ENCODE results near the gene OSBPL3.

The OSBPL3 gene

GRCh38 chr7:24952464-24952863, 27.5 kb downstream of the OSBPL3 start:
- no peak overlapping the region for H3K4me3 ChIP-seq
- H3K9me3 ChIP-seq (replicated peaks in 1 of 11): peaks cover 0 to 14% (median 5%) of the 10 kb centered on the region in 11 experiments; a peak in 6 of 22 replicates
- peaks cover 0 to 3% (median 0%) of the 10 kb centered on the region in 11 experiments; a peak in 1 of 22 replicates for H4K20me1 ChIP-seq

GRCh38 chr7:24951441-24951980, 28.5 kb downstream of the OSBPL3 start:
- no peak for TF ChIP-seq Cebpa-rat (IDR thresholded peaks at IDR 0.05)
- Histone ChIP-seq H3K4me3 (no peak overlapping the region), H3K4me1 (peaks cover 8 to 43% (median 11%) of the 10 kb centered on the region in 10 experiments), H3K36me3 (peaks cover 0 to 4% (median 0%) of the 10 kb centered on the region in 11 experiments; a peak in 2 of 22 replicates), H3K4me2 (peak overlapping the region in 3 of 11 experiments; percentile 17 to 71 (median 67); a peak in 4 of 22 replicates), H3K27me3 (no peaks in the 10 kb centered on the region), H4K20me1 (peaks cover 0 to 11% (median 0%) of the 10 kb centered on the region in 11 experiments; a peak in 3 of 22 replicates), H3K9me3 (replicated peaks in 1 of 11) (peaks cover 0 to 14% (median 5%) of the 10 kb centered on the region in 11 experiments; a peak in 6 of 22 replicates), H3K9ac (peak overlapping the region in 1 of 11 experiments; percentile 14; a peak in 1 of 22 replicates), H3K27ac (no peak overlapping the region; a peak in 2 of 22 replicates)

More at GRCh38 chr7:24952464-24952863, 27.5 kb downstream of the OSBPL3 start:
- Histone ChIP-seq H3K27ac (no peak overlapping the region), H3K27me3 (no peaks in the 10 kb centered on the region), H3K9ac (no peak overlapping the region), H3K36me3 (peaks cover 0 to 4% (median 0%) of the 10 kb centered on the region in 11 experiments; a peak in 2 of 22 replicates), H3K4me1 (peaks cover 8 to 43% (median 11%) of the 10 kb centered on the region in 10 experiments), H3K4me2 (no peak overlapping the region; a peak in 1 of 22 replicates)
- no peak for TF ChIP-seq Cebpa-rat (IDR thresholded peaks at IDR 0.05)

- TF ChIP-seq Cebpa-rat (IDR thresholded peaks at IDR 0.05): no peak
- Histone ChIP-seq H3K4me1 (peaks cover 8 to 43% (median 11%) of the 10 kb centered on the region in 10 experiments), H3K27me3 (no peaks in the 10 kb centered on the region), H3K4me3 (no peak overlapping the region), H4K20me1 (peaks cover 0 to 22% (median 0%) of the 10 kb centered on the region in 11 experiments; a peak in 4 of 22 replicates), H3K9me3 (replicated peaks in 1 of 11) (peaks cover 0 to 14% (median 4%) of the 10 kb centered on the region in 11 experiments; a peak in 3 of 22 replicates), H3K36me3 (peaks cover 0 to 3% (median 0%) of the 10 kb centered on the region in 11 experiments; a peak in 1 of 22 replicates), H3K4me2 (peak overlapping the region in 1 of 11 experiments; percentile 5; a peak in 1 of 22 replicates), H3K9ac (no peak overlapping the region), H3K27ac (no peak overlapping the region)
These were observed 30.1 kb downstream of the OSBPL3 start for GRCh38 chr7:24949884-24950283.

- no peak overlapping the region for H3K27ac ChIP-seq
- H3K4me1 ChIP-seq: peaks cover 8 to 38% (median 11%) of the 10 kb centered on the region in 10 experiments
- no peaks in the 10 kb centered on the region for H3K27me3 ChIP-seq
- peaks cover 0 to 20% (median 0%) of the 10 kb centered on the region in 11 experiments; a peak in 4 of 22 replicates for H4K20me1 ChIP-seq
- peaks cover 0 to 14% (median 4%) of the 10 kb centered on the region in 11 experiments; a peak in 3 of 22 replicates for H3K9me3 ChIP-seq (replicated peaks in 1 of 11)
- H3K4me2 ChIP-seq: peak overlapping the region; percentile 11 to 57 (median 31); a peak in 21 of 22 replicates
- TF ChIP-seq Cebpa-rat (IDR thresholded peaks at IDR 0.05): no peak
- no peak overlapping the region for H3K4me3 ChIP-seq
- H3K9ac ChIP-seq: no peak overlapping the region
- H3K36me3 ChIP-seq: peaks cover 0 to 4% (median 0%) of the 10 kb centered on the region in 11 experiments; a peak in 2 of 22 replicates
These were observed 31.2 kb downstream of the OSBPL3 start for GRCh38 chr7:24948739-24949138.

- peaks cover 0 to 4% (median 0%) of the 10 kb centered on the region in 11 experiments; a peak in 2 of 22 replicates for H3K36me3 ChIP-seq
- H4K20me1 ChIP-seq: peaks cover 0 to 24% (median 0%) of the 10 kb centered on the region in 11 experiments; a peak in 4 of 22 replicates
- H3K9ac ChIP-seq: no peak overlapping the region
- H3K9me3 ChIP-seq (replicated peaks in 1 of 11): peaks cover 0 to 14% (median 4%) of the 10 kb centered on the region in 11 experiments; a peak in 3 of 22 replicates
- H3K4me2 ChIP-seq: no peak overlapping the region
- peaks cover 8 to 28% (median 10%) of the 10 kb centered on the region in 10 experiments for H3K4me1 ChIP-seq
- no peak for TF ChIP-seq Cebpa-rat (IDR thresholded peaks at IDR 0.05)
- H3K4me3 ChIP-seq: no peak overlapping the region
- H3K27ac ChIP-seq: no peak overlapping the region
- no peaks in the 10 kb centered on the region for H3K27me3 ChIP-seq
These were observed 33.5 kb downstream of the OSBPL3 start for GRCh38 chr7:24946467-24946866.

GRCh38 chr7:24945899-24946298, 34.1 kb downstream of the OSBPL3 start:
- Histone ChIP-seq H3K4me1 (peaks cover 8 to 25% (median 10%) of the 10 kb centered on the region in 10 experiments), H3K9me3 (replicated peaks in 1 of 11) (peaks cover 0 to 14% (median 4%) of the 10 kb centered on the region in 11 experiments; a peak in 3 of 22 replicates), H3K36me3 (peaks cover 0 to 4% (median 0%) of the 10 kb centered on the region in 11 experiments; a peak in 2 of 22 replicates), H4K20me1 (peaks cover 0 to 24% (median 0%) of the 10 kb centered on the region in 11 experiments; a peak in 4 of 22 replicates), H3K4me2 (no peak overlapping the region), H3K9ac (no peak overlapping the region), H3K4me3 (no peak overlapping the region), H3K27ac (no peak overlapping the region), H3K27me3 (no peaks in the 10 kb centered on the region)
- no peak for TF ChIP-seq Cebpa-rat (IDR thresholded peaks at IDR 0.05)

- Histone ChIP-seq H3K4me2 (no peak overlapping the region), H4K20me1 (peaks cover 0 to 24% (median 0%) of the 10 kb centered on the region in 11 experiments; a peak in 4 of 22 replicates), H3K9me3 (replicated peaks in 1 of 11) (peaks cover 0 to 2% (median 1%) of the 10 kb centered on the region in 11 experiments; a peak in 8 of 22 replicates), H3K27ac (no peak overlapping the region), H3K4me3 (no peak overlapping the region), H3K27me3 (no peaks in the 10 kb centered on the region), H3K36me3 (peaks cover 0 to 4% (median 0%) of the 10 kb centered on the region in 11 experiments; a peak in 3 of 22 replicates), H3K9ac (no peak overlapping the region), H3K4me1 (peaks cover 1 to 36% (median 14%) of the 10 kb centered on the region in 10 experiments; a peak in 19 of 20 replicates)
- no peak for TF ChIP-seq Cebpa-rat (IDR thresholded peaks at IDR 0.05)
These were observed 36.7 kb downstream of the OSBPL3 start for GRCh38 chr7:24943096-24943948.

GRCh38 chr7:24942226-24942625, 37.8 kb downstream of the OSBPL3 start:
- H3K4me1 ChIP-seq: peaks cover 0 to 40% (median 13%) of the 10 kb centered on the region in 10 experiments; a peak in 13 of 20 replicates
- no peaks in the 10 kb centered on the region for H3K27me3 ChIP-seq
- no peak overlapping the region for H3K9ac ChIP-seq
- peaks cover 0 to 22% (median 0%) of the 10 kb centered on the region in 11 experiments; a peak in 4 of 22 replicates for H4K20me1 ChIP-seq
- H3K9me3 ChIP-seq (replicated peaks in 1 of 11): peaks cover 4 to 13% (median 12%) of the 10 kb centered on the region in 11 experiments; a peak in 21 of 22 replicates
- TF ChIP-seq Cebpa-rat (IDR thresholded peaks at IDR 0.05): no peak
- no peak overlapping the region for H3K4me3 ChIP-seq
- no peak overlapping the region for H3K4me2 ChIP-seq
- peaks cover 0 to 6% (median 2%) of the 10 kb centered on the region in 11 experiments; a peak in 5 of 22 replicates for H3K36me3 ChIP-seq
- no peak overlapping the region for H3K27ac ChIP-seq
